HG02642 (cell line): Measurements from ENCODE around the gene KCNJ2.

Source experiments
- ATAC-seq: cut with Tn5 transposase; IDR thresholded peaks from one replicate; pipeline ENCODE4 v1.9.1; 2021; ENCODE audit warnings: mild to moderate bottlenecking; ENCODE audit not compliant: unreplicated experiment, poor library complexity

The KCNJ2 gene

GRCh38 chr17:70158180-70158579 is 11.2 kb upstream of the KCNJ2 start:
- no peak for ATAC-seq

DNA sequence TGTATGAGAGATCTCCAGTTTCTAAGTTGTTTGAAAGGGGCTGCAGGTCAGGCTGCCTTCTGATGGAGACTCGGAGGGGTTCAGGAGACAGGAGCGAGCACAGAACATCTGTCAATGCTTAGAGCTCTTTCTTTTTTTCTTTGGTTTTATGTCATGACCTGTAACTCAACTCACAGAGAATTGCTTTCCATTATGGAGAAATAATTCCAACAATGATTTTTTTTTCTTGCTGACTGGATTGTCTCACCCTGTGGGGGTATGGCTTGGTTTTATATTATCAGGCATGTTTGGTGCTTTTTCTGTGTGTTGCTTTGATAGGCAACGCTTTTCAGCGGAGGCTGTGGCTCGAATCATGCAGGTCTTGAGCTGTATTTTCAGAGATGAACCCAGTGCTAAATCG is 10.7 kb upstream of the KCNJ2 start:
- no peak for ATAC-seq

GRCh38 chr17:70159980-70160379 is 9.4 kb upstream of the KCNJ2 start:
- ATAC-seq, result no peak

DNA sequence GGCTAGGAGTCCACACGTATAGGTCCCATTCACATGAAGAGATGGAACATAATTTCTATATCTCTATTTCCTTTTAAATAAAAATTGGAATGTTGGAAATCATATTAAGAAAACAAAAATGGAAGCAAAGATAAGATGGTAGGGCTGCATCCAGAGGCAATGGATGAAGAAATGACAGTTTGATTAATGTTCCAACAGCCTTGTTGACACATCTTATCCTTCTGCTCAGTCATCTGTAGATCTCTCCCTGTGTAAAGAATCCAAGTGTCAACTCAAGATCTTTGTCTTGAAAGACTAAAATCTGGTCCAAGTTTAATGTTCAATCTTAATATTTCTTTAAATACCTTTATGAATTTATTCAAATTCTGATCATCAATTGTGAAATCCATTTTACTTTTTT is 7.8 kb upstream of the KCNJ2 start:
- no peak for ATAC-seq

DNA sequence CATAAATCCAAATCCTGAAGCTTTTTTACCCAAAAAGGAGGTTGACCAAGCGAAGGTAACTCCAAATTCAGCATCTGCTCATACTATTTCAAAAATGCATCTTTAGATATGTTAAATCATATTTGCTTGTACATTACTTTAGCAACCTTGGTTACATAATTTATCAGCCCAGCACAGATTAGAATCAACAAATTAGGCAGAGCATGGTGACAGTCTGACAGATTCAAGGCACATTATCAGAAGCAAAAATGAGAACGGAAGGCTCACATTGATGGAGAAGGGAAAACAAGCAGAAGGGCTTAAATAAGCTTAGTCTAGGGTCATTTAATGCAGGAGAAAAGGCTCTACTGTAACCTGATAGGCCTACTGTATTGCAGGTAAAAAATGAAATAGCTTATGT is 3.9 kb upstream of the KCNJ2 start:
- no peak for ATAC-seq

- ATAC-seq, result no peak
Measured at GRCh38 chr17:70166615-70167014, 2.7 kb upstream of the KCNJ2 start.

- ATAC-seq, result peak; percentile 12
Measured at GRCh38 chr17:70168044-70168976, 1.0 kb upstream of the KCNJ2 start.

GRCh38 chr17:70169709-70170597 is 621 bp downstream of the KCNJ2 start:
- ATAC-seq, result no peak

GRCh38 chr17:70171159-70171558 is 1.8 kb downstream of the KCNJ2 start:
- no peak for ATAC-seq

DNA sequence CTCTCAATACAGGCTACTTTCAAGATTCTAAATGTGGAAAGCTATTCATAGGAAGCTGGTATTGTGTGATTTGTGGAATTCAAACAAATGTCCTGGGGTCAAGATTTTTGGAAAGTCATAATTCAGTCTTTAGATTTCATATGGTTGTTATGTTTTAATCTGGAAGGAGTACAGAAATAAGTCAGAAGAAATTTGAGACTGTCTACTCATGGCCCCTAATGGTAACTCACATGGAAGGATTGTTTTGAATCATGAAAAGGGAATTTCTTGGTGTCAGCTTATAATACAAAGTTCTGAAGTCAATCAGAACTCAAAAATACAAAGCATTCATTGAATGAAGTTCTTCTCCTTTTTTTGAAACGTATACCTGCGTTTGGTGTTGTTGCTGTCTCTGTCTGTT is 3.1 kb downstream of the KCNJ2 start:
- no peak for ATAC-seq

- ATAC-seq, result no peak
Measured at GRCh38 chr17:70172923-70173322, 3.6 kb downstream of the KCNJ2 start.

DNA sequence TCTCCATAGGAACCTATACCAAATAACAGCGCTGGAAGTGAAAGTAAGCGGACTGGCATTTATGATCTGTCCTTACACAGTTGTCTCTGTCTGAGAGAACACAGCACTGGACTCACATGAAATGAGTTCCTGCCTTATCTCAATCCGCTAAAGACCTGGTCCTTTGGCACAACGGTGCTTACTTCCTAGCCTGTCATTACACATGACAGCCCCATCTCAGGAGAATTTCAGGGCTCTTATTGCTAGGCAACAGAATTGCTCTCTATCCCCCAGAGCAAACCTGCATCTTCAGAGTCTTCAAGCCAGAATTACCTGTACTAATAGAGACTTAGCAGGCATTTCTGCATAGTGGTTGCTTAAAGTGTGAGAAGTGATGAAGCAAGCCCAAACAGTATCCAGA is 4.3 kb downstream of the KCNJ2 start:
- no peak for ATAC-seq

DNA sequence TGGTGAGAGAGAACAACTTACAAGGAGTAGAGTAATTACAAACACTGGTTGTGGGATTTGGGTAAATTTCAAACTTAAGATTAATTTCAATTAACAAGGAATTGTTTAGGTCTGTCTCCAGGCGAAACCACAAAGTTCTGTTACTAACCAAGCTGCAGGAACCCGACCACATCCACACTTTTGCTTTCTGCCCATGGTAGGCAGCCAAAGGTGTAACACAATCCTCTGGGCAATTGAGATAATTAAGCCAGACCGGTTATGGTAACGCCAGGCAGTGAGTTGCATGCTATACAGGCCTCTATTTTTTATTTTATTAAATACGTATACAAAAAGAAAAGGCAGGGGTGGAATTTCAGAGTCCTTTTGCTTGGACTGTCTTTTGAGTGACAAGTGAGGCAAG is 12.0 kb downstream of the KCNJ2 start:
- no peak for ATAC-seq

DNA sequence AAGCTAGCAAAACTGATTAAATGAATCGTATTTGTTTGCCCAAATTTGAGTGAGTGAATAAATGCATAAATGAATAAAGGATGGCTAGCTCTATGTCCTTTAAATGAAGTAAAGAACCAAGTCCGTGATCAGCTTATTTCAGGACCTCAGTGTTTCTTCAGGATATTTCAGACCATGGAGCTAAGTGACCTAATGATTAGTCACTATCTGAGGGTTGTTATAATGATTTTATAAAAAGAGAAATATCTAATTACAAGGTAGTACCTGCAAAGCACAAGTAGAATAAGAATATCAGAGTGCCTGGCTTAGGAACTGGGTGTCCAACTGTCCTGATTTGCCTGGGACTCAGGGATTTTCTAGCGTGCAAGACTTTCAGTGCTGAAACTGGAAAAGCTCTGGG is 12.5 kb downstream of the KCNJ2 start:
- no peak for ATAC-seq

GRCh38 chr17:70183508-70183907 is 14.2 kb downstream of the KCNJ2 start:
- ATAC-seq, result no peak

- ATAC-seq, result no peak
Measured at GRCh38 chr17:70184207-70184606, 14.9 kb downstream of the KCNJ2 start.

- no peak for ATAC-seq
Measured at GRCh38 chr17:70184770-70185169, 15.4 kb downstream of the KCNJ2 start.

DNA sequence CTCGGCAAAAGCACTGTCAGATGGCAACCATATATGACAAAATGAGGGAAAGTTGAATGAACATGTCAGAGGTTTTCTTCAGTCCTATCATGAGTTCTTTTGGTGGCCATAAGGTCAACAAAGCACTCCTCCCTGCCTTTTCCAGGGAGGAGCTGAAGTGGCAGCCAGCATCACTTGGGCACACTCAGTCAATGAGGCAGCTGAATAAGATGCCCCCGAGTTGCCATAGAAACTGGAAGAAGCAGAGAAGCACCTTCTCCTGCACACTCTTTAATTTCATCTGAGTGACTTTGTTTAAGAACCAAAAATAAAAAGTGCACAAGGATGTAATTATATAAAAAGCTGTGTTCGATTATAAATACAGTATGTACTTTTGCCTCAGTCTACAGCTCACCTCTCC is 16.0 kb downstream of the KCNJ2 start:
- ATAC-seq, result no peak

GRCh38 chr17:70187383-70187782 is 18.1 kb downstream of the KCNJ2 start:
- ATAC-seq, result no peak

- ATAC-seq, result no peak
Measured at GRCh38 chr17:70190959-70191805, 21.9 kb downstream of the KCNJ2 start.
